ENCODE data around the gene ITCH. TPM values are rescaled to one million over a fixed set of nuclear protein-coding genes. Genes with fewer than 3 reads are reported as not detected.

The ITCH gene
- total RNA-seq (2021; fragmentation: NEBNext Ultra II Directional; extraction: Animal tissue kit (Norgen Biotek cat#: 25700)): 10 to 100 TPM; 55.0 to 63.3 (median 59.1) TPM
- long read RNA-seq, full-length matches to known transcripts: 7 of 25 reads
- long read RNA-seq, partial matches to known transcripts: 7 of 25 reads
- long read RNA-seq, other reads (novel, unspliced or antisense): 11 of 25 reads

DNA sequence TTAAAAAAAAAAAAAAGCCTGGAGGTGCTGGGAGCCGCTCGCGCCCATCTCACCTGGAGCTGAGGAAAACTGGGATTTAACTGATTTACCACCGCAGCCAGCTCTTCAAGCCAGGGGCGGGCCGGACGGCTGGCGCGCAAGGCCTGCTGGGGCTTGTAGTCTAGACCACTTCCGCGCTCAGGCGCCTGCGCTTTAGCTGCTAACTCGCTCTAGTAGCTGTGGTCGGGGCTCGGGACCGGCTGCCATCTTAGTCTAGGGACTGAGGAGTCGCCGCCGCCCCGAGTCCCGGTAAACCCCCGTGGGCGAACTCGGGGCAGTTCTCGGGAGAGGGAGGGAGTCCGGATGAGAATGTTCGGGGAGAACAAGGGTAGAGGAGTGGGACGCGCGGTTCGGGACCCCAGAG is at the start of gene ITCH:
Gene ITCH, plus strand, starts transcription at position 212 of the 403 bp plus-strand sequence. CDS start 30,539 bp downstream, outside the sequence.
- DNase-seq: peak; percentile 93
- H3K4me3 Mint-ChIP-seq: peak within 1 kb of the TSS; percentile 91
- H3K9me3 Mint-ChIP-seq: no peaks in the 10 kb centered on the region
- peaks cover 47% of the 10 kb centered on the region for H3K4me1 Mint-ChIP-seq (ENCODE audit: low read depth)
- peak within 1 kb of the TSS; percentile 93 for H3K27ac Mint-ChIP-seq
- H3K36me3 Mint-ChIP-seq (ENCODE audit: low read depth): peaks cover 23% of the 10 kb centered on the region
- TF ChIP-seq, protein P1, sequence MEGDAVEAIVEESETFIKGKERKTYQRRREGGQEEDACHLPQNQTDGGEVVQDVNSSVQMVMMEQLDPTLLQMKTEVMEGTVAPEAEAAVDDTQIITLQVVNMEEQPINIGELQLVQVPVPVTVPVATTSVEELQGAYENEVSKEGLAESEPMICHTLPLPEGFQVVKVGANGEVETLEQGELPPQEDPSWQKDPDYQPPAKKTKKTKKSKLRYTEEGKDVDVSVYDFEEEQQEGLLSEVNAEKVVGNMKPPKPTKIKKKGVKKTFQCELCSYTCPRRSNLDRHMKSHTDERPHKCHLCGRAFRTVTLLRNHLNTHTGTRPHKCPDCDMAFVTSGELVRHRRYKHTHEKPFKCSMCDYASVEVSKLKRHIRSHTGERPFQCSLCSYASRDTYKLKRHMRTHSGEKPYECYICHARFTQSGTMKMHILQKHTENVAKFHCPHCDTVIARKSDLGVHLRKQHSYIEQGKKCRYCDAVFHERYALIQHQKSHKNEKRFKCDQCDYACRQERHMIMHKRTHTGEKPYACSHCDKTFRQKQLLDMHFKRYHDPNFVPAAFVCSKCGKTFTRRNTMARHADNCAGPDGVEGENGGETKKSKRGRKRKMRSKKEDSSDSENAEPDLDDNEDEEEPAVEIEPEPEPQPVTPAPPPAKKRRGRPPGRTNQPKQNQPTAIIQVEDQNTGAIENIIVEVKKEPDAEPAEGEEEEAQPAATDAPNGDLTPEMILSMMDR (IDR thresholded peaks at IDR 0.05): no peak
- peaks cover 2% of the 10 kb centered on the region; the same call in 1 of the 2 replicates for H3K27me3 Mint-ChIP-seq (ENCODE audit: insufficient read depth)

DNA sequence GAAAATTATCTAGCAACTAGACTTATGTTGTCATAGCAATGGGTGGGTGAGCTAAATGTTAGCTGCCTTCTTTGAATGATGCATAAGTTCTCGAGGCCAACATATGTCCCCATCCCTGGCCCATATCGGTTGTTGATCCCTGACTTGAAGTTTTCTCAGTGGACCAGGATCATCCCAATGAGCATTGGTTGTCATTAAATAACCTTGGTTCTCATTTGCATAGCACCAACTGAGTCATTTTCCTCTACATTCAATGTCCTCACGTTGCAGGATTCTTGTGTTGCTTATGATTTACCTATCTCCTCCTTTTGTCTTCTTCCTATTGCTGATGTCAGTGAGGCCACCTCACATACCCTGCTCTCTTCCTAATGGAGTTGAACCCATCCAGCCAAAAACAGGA is 47.8 kb upstream of the ITCH start:
- Mint-ChIP-seq H3K9me3 (no peaks in the 10 kb centered on the region; the same call in 1 of the 2 replicates), H3K27ac (peak overlapping the region; percentile 96), H3K4me3 (no peak overlapping the region), H3K27me3 (ENCODE audit: insufficient read depth) (peaks cover 2% of the 10 kb centered on the region; the same call in 1 of the 2 replicates), H3K4me1 (ENCODE audit: low read depth) (peaks cover 53% of the 10 kb centered on the region), H3K36me3 (ENCODE audit: low read depth) (peaks cover 9% of the 10 kb centered on the region; the same call in 1 of the 2 replicates)
- TF ChIP-seq, protein P1 (IDR thresholded peaks at IDR 0.05): no peak
- DNase-seq: no peak

DNA sequence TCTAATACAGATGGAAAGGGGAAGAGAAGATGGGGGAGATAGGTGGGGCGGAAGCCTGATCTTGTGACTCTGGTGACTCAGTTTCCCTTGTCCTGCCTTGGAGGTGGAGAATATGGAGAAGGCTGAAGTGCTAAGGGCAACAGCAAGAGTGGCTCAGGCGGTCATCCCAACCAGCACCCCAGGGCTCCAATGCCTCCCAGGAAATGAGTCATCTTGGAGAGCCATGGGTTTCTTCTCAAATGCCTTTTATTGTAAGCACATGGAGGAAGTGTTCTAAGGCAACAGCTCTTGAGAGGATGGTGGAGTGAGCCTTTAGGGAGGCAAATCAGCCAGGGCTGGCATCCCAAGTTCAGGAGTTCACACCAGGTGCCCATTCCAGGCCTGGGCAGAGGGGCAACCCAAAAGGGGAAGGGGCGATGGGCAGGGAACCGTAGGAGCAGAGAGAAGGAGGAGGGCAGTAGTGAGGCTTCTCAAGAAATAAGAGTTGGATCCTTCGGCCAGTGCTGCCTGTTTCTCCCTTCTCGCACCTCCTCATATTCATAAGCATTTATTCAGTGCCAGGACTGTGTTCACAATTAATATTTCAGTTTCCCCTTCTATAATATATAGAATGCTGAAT is 46.8 kb upstream of the ITCH start:
- H3K9me3 Mint-ChIP-seq: no peaks in the 10 kb centered on the region; the same call in 1 of the 2 replicates

DNA sequence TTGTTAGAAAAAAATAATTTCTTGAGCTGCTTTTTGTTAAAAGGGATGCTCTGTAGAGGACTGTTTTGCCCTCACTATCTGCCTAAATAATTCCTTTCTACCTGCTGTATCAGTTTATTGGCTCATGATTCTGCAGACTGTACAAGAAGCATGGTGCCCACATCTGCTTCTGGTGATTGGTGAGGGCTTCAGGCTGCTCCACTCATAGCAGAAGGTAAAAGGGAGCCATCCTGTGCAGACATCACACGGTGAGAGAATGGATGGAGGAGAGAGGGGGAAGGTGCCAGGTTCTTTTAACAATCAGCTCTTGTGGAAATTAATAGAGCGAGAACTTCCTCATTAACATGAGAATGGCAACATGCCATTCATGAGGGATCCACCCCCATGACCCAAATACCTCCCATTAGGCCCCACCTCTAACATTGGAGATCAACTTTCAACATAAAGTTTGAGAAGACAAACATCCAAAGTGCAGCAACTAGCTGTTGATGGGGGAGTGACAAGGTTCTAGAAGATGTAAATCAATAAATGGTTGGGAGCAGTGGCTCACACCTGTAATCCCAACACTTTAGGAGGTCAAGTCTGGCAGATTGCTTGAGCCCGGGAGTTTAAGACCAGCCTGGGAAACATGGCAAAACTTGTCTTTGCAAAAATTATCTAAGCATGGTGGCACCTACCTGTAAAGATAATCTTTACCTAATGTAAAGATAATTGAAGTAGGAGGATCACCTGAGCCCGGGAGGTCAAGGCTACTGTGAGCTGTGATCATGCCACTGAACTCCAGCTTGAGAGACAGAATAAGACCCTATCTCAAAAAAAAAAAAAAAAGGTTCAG is 44.2 kb upstream of the ITCH start:
- no peak overlapping the region for H3K4me3 Mint-ChIP-seq
- H3K27ac Mint-ChIP-seq: no peak overlapping the region
- DNase-seq: no peak
- H3K9me3 Mint-ChIP-seq: no peaks in the 10 kb centered on the region; the same call in 1 of the 2 replicates
- peaks cover 9% of the 10 kb centered on the region; the same call in 1 of the 2 replicates for H3K36me3 Mint-ChIP-seq (ENCODE audit: low read depth)
- TF ChIP-seq, protein P1 (IDR thresholded peaks at IDR 0.05): no peak
- peaks cover 29% of the 10 kb centered on the region for H3K4me1 Mint-ChIP-seq (ENCODE audit: low read depth)
- H3K27me3 Mint-ChIP-seq (ENCODE audit: insufficient read depth): peaks cover 3% of the 10 kb centered on the region; the same call in 1 of the 2 replicates

More for the DNA sequence above, 46.8 kb upstream of the ITCH start:
- DNase-seq: peak; percentile 69
- Mint-ChIP-seq H3K36me3 (ENCODE audit: low read depth) (peaks cover 9% of the 10 kb centered on the region; the same call in 1 of the 2 replicates), H3K4me3 (peak overlapping the region; percentile 4; the same call in 1 of the 2 replicates), H3K27me3 (ENCODE audit: insufficient read depth) (peaks cover 2% of the 10 kb centered on the region; the same call in 1 of the 2 replicates), H3K4me1 (ENCODE audit: low read depth) (peaks cover 53% of the 10 kb centered on the region), H3K27ac (peak overlapping the region; percentile 96)
- TF ChIP-seq, protein P1 (IDR thresholded peaks at IDR 0.05): no peak

DNA sequence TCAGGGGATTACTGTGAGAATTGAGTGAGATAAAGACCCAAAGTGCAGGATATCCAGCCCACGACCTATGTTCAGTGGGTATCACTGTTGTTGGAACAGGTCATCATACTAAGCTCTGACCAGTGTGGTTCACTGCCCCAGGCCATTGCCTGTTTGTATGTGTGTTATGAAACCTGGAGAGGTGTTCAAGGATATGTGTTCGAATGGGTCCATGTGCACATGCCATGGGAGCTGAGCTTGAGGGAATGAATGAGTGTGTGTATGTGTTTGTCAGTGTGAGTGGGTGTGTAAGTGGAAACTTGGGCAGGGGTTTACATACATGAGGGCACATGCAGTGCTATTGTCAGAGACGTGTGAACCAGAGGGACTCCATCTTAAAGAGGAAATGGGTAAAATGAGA is 42.2 kb upstream of the ITCH start:
- no peak for DNase-seq
- H3K27ac Mint-ChIP-seq: no peak overlapping the region
- 0 out of 2 replicates have a peak, but pooled peaks cover 2% of the 10 kb centered on the region for H3K27me3 Mint-ChIP-seq (ENCODE audit: insufficient read depth)
- TF ChIP-seq, protein P1 (IDR thresholded peaks at IDR 0.05): no peak
- H3K4me1 Mint-ChIP-seq (ENCODE audit: low read depth): peaks cover 16% of the 10 kb centered on the region
- no peaks in the 10 kb centered on the region for H3K9me3 Mint-ChIP-seq
- no peak overlapping the region for H3K4me3 Mint-ChIP-seq
- peaks cover 4% of the 10 kb centered on the region; the same call in 1 of the 2 replicates for H3K36me3 Mint-ChIP-seq (ENCODE audit: low read depth)
